ENCODE measurements around the gene TRAPPC2. TPM values are rescaled to one million over a fixed set of nuclear protein-coding genes. Genes with fewer than 3 reads are reported as not detected.

Gene TRAPPC2
- total RNA-seq, 1 experiment from 2014 or later = 11.4 TPM

- Histone ChIP-seq H3K27ac (ENCODE audit: low read length) (no peak overlapping the region), H3K27me3 (ENCODE audit: control insufficient read depth, insufficient read depth, low read length) (no peaks in the 10 kb centered on the region), H3K9me3 (ENCODE audit: control insufficient read depth, insufficient read depth, low read depth, low read length) (no peaks in the 10 kb centered on the region), H3K36me3 (ENCODE audit: control insufficient read depth, insufficient read depth, low read length) (peaks cover 7% of the 10 kb centered on the region), H3K4me1 (ENCODE audit: control insufficient read depth, insufficient read depth, low read length) (no peaks in the 10 kb centered on the region), H3K4me3 (ENCODE audit: low read depth in 2 of 2, low read length in 2 of 2) (no peak overlapping the region)
- ChIA-PET POLR2A (interaction anchor here (0.6 kb wide), 2 partner anchors 37 to 90 kb away, joined by 4 to 5 read pairs; no protein-coding TSS in a partner anchor), CTCF (no interaction called here)
- no peak for DNase-seq (ENCODE audit: low read depth, low spot score)
- in situ Hi-C loops (cut with HindIII; ENCODE audit: low pct_unique_long_range_greater_than_20kb, low sequenced_read_pairs) (no loop called here), intact Hi-C loops (cut with micrococcal nuclease; ENCODE audit: unreplicated experiment) (no loop called here)
- BruUV-seq (replicated peaks) = no TSS peak
- ATAC-seq = no peak
- TF ChIP-seq SIN3A (IDR thresholded peaks at IDR 0.05; ENCODE audit: borderline replicate concordance, insufficient read depth, low read depth, low read length) (no peak), POLR2AphosphoS5 (IDR thresholded peaks at IDR 0.05; ENCODE audit: low read depth, low read length) (no peak), TCF7L2 (IDR thresholded peaks at IDR 0.05; ENCODE audit: low read depth, low read length) (no peak)
- TF ChIP-seq, protein P1, sequence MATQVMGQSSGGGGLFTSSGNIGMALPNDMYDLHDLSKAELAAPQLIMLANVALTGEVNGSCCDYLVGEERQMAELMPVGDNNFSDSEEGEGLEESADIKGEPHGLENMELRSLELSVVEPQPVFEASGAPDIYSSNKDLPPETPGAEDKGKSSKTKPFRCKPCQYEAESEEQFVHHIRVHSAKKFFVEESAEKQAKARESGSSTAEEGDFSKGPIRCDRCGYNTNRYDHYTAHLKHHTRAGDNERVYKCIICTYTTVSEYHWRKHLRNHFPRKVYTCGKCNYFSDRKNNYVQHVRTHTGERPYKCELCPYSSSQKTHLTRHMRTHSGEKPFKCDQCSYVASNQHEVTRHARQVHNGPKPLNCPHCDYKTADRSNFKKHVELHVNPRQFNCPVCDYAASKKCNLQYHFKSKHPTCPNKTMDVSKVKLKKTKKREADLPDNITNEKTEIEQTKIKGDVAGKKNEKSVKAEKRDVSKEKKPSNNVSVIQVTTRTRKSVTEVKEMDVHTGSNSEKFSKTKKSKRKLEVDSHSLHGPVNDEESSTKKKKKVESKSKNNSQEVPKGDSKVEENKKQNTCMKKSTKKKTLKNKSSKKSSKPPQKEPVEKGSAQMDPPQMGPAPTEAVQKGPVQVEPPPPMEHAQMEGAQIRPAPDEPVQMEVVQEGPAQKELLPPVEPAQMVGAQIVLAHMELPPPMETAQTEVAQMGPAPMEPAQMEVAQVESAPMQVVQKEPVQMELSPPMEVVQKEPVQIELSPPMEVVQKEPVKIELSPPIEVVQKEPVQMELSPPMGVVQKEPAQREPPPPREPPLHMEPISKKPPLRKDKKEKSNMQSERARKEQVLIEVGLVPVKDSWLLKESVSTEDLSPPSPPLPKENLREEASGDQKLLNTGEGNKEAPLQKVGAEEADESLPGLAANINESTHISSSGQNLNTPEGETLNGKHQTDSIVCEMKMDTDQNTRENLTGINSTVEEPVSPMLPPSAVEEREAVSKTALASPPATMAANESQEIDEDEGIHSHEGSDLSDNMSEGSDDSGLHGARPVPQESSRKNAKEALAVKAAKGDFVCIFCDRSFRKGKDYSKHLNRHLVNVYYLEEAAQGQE (IDR thresholded peaks at IDR 0.05; ENCODE audit: insufficient read depth in 1 of 2, low read depth in 2 of 2, low read length in 1 of 2) = no peak
- TF ChIP-seq, protein P2, sequence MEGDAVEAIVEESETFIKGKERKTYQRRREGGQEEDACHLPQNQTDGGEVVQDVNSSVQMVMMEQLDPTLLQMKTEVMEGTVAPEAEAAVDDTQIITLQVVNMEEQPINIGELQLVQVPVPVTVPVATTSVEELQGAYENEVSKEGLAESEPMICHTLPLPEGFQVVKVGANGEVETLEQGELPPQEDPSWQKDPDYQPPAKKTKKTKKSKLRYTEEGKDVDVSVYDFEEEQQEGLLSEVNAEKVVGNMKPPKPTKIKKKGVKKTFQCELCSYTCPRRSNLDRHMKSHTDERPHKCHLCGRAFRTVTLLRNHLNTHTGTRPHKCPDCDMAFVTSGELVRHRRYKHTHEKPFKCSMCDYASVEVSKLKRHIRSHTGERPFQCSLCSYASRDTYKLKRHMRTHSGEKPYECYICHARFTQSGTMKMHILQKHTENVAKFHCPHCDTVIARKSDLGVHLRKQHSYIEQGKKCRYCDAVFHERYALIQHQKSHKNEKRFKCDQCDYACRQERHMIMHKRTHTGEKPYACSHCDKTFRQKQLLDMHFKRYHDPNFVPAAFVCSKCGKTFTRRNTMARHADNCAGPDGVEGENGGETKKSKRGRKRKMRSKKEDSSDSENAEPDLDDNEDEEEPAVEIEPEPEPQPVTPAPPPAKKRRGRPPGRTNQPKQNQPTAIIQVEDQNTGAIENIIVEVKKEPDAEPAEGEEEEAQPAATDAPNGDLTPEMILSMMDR (IDR thresholded peaks at IDR 0.05) = no peak
These were observed 27.4 kb upstream of the TRAPPC2 start for GRCh38 chrX:13761606-13762414.

DNA sequence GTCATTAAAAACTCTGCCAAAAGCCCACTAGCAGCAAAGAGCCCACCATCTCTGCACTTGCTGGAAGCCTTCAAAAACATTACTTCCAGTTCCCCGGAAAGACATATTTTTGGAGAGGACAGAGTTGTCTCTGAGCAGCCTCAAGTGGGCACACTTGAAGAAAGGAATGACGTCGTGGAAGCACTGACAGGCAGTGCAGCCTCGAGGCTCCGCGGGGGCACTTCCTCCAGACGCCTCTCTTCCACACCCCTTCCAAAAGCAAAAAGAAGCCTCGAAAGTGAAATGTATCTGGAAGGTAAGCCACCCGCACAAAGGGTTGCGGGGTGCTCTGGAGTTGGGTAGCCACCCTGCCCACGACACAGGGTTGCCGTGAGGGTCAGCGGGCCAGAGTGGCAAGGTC lies 26.0 kb upstream of the TRAPPC2 start:
- TF ChIP-seq SIN3A (IDR thresholded peaks at IDR 0.05; ENCODE audit: borderline replicate concordance, insufficient read depth, low read depth, low read length) (no peak), TCF7L2 (IDR thresholded peaks at IDR 0.05; ENCODE audit: low read depth, low read length) (no peak), POLR2AphosphoS5 (IDR thresholded peaks at IDR 0.05; ENCODE audit: low read depth, low read length) (no peak)
- TF ChIP-seq, protein P2 (IDR thresholded peaks at IDR 0.05) = no peak
- TF ChIP-seq, protein P1 (IDR thresholded peaks at IDR 0.05; ENCODE audit: insufficient read depth in 1 of 2, low read depth in 2 of 2, low read length in 1 of 2) = no peak
- ChIA-PET POLR2A (no interaction called here), CTCF (no interaction called here)
- Histone ChIP-seq H3K9me3 (ENCODE audit: control insufficient read depth, insufficient read depth, low read depth, low read length) (no peaks in the 10 kb centered on the region), H3K36me3 (ENCODE audit: control insufficient read depth, insufficient read depth, low read length) (peaks cover 5% of the 10 kb centered on the region), H3K4me1 (ENCODE audit: control insufficient read depth, insufficient read depth, low read length) (no peaks in the 10 kb centered on the region), H3K27ac (ENCODE audit: low read length) (no peak overlapping the region), H3K4me3 (ENCODE audit: low read depth in 2 of 2, low read length in 2 of 2) (no peak overlapping the region), H3K27me3 (ENCODE audit: control insufficient read depth, insufficient read depth, low read length) (no peaks in the 10 kb centered on the region)
- BruUV-seq (replicated peaks) = no TSS peak
- intact Hi-C loops (cut with micrococcal nuclease; ENCODE audit: unreplicated experiment) = no loop called here
- ATAC-seq (no peak), DNase-seq (ENCODE audit: low read depth, low spot score) (no peak)
- in situ Hi-C loops (cut with HindIII; ENCODE audit: low pct_unique_long_range_greater_than_20kb, low sequenced_read_pairs) = no loop called here

All from Panc1 (cell line).